ENCODE data around the gene TLE1. TPM values are rescaled to one million over a fixed set of nuclear protein-coding genes. Genes with fewer than 3 reads are reported as not detected.

TLE1 gene
- total and polyA plus RNA-seq, 2 of the 4 experiments (the other 2 are of a cell fraction) = 36.0 to 51.0 TPM

DNA sequence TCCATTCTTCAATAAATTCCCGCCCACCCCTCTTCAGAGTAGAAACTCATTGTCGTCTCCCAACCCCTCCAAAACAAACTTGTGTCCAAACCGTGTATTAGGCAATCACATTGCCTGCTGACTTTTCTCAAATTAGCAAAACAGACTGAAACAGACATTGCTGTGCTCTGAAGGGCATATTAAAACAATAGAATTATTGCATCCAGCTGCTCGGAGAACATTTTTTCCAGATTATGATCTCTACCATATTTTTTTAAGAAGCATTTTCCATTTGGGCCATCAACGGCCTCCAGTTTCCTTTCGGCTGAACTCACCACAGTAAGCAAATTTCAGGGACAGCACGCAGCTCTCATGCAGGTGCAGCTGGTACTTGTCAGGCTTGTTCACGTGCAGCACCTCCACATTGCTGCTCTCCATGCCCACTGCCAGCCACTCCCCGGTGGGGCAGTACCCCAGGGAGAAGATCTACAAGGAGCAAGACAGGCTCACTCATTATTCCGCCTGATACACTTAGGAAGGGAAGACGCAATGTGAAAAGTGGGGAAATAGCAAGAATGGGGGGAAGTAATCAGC lies 104.1 kb downstream of the TLE1 start:
- BruUV-seq (replicated peaks) = no TSS peak
- Histone ChIP-seq H3K9me3 (ENCODE audit: control insufficient read depth, insufficient read depth, low read length) (no peaks in the 10 kb centered on the region), H4K5ac (ENCODE audit: low read depth, low read length) (no peak overlapping the region), H4K8ac (ENCODE audit: low read depth in 2 of 2, low read length in 2 of 2) (no peak overlapping the region), H3K79me1 (ENCODE audit: low read depth in 1 of 2, low read length in 2 of 2) (0 out of 4 replicates have a peak, but pooled peaks cover 0 to 2% of the 10 kb centered on the region in 2 experiments), H2AK9ac (replicated peaks; ENCODE audit: low read depth, low read length, poor library complexity) (no peak overlapping the region), H3K27me3 (ENCODE audit: control insufficient read depth, insufficient read depth, low read length) (no peaks in the 10 kb centered on the region), H3K9me1 (ENCODE audit: insufficient read depth, low read length) (peaks cover 11% of the 10 kb centered on the region), H2AFZ (replicated peaks; ENCODE audit: low read length, poor library complexity) (no peak overlapping the region), H3K36me3 (ENCODE audit: control insufficient read depth, insufficient read depth, low read length) (peaks cover 47% of the 10 kb centered on the region), H3K4me2 (ENCODE audit: low read depth, low read length) (no peak overlapping the region), H3K9ac (ENCODE audit: low read depth, low read length) (no peak overlapping the region), H2AK5ac (ENCODE audit: low read depth, low read length) (no peak overlapping the region), H3K56ac (ENCODE audit: extremely low read depth, insufficient read depth, low read length) (no peak overlapping the region), H3K4ac (ENCODE audit: low read depth, low read length) (no peak overlapping the region), H3K4me1 (ENCODE audit: control insufficient read depth, insufficient read depth, low read length) (peaks cover 11% of the 10 kb centered on the region), H2BK120ac (ENCODE audit: low read depth, low read length) (no peak overlapping the region), H3K14ac (replicated peaks; ENCODE audit: low read depth, low read length) (no peak overlapping the region), H3K4me3 (ENCODE audit: insufficient read depth, low read depth, low read length) (no peak overlapping the region), H3K23ac (ENCODE audit: low read depth, low read length) (no peak overlapping the region), H2BK5ac (ENCODE audit: low read depth, low read length, poor library complexity, severe bottlenecking) (no peak overlapping the region), H3K18ac (ENCODE audit: low read depth, low read length) (no peak overlapping the region), H4K20me1 (ENCODE audit: insufficient read depth, low read length) (no peaks in the 10 kb centered on the region), H2BK15ac (ENCODE audit: low read depth, low read length) (no peak overlapping the region), H3K27ac (ENCODE audit: insufficient read depth, low read length) (no peak overlapping the region), H4K91ac (ENCODE audit: insufficient read depth, low read depth, low read length) (no peak overlapping the region), H2BK20ac (ENCODE audit: low read depth, low read length) (no peak overlapping the region)
- dilution Hi-C loops (cut with HindIII; ENCODE audit: low sequenced_read_pairs, unreplicated experiment) (no loop called here), in situ Hi-C loops (cut with MboI; ENCODE audit: low sequenced_read_pairs) (no loop called here), intact Hi-C loops (cut with micrococcal nuclease) (no loop called here)
- ChIA-PET POLR2A (ENCODE audit: unreplicated experiment) (no interaction called here), CTCF (no interaction called here)
- ATAC-seq (ENCODE audit: low read depth) (no peak), DNase-seq (no peak)
- TF ChIP-seq CEBPB (IDR thresholded peaks at IDR 0.05; ENCODE audit: low read depth, low read length) (no peak), RFX5 (IDR thresholded peaks at IDR 0.05; ENCODE audit: low read depth, low read length) (no peak), NFE2L2 (IDR thresholded peaks at IDR 0.05; ENCODE audit: low read depth, low read length) (no peak), CHD1 (IDR thresholded peaks at IDR 0.05; ENCODE audit: low read depth, low read length) (no peak), MAZ (IDR thresholded peaks at IDR 0.05; ENCODE audit: borderline replicate concordance, low read depth, low read length) (no peak), POLR2A (IDR thresholded peaks at IDR 0.05; ENCODE audit: low read depth, low read length) (no peak), FOS (IDR thresholded peaks at IDR 0.05; ENCODE audit: low read depth, low read length) (no peak), BHLHE40 (IDR thresholded peaks at IDR 0.05; ENCODE audit: low read depth, low read length) (no peak), RCOR1 (IDR thresholded peaks at IDR 0.05; ENCODE audit: insufficient replicate concordance, low read length) (no peak), RAD21 (IDR thresholded peaks at IDR 0.05; ENCODE audit: low read length) (no peak), SMC3 (IDR thresholded peaks at IDR 0.05; ENCODE audit: low read depth, low read length) (no peak)
- TF ChIP-seq, protein P1, sequence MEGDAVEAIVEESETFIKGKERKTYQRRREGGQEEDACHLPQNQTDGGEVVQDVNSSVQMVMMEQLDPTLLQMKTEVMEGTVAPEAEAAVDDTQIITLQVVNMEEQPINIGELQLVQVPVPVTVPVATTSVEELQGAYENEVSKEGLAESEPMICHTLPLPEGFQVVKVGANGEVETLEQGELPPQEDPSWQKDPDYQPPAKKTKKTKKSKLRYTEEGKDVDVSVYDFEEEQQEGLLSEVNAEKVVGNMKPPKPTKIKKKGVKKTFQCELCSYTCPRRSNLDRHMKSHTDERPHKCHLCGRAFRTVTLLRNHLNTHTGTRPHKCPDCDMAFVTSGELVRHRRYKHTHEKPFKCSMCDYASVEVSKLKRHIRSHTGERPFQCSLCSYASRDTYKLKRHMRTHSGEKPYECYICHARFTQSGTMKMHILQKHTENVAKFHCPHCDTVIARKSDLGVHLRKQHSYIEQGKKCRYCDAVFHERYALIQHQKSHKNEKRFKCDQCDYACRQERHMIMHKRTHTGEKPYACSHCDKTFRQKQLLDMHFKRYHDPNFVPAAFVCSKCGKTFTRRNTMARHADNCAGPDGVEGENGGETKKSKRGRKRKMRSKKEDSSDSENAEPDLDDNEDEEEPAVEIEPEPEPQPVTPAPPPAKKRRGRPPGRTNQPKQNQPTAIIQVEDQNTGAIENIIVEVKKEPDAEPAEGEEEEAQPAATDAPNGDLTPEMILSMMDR (conservative IDR thresholded peaks at IDR 0.05; ENCODE audit: low read depth, low read length) = no peak
- WGBS, 2 experiments (ENCODE audit: extremely low coverage in 2 of 2, insufficient read length in 1 of 2) = 67% methylated on average over 1 of the region's 11 CpGs; no CpG with 5 or more reads in 1 of the 2 experiments

Data from IMR-90 (cell line).